ENCODE measurements around the gene PDE7B.

PDE7B gene

GRCh38 chr6:135851442-135852271 lies at the start of gene PDE7B:
Gene PDE7B (plus strand): TSS chr6:135851701.
- no peak for DNase-seq

- no peak for DNase-seq
Observed at GRCh38 chr6:135801755-135802465, 49.6 kb upstream of the PDE7B start.

- no peak for DNase-seq
Observed at GRCh38 chr6:135810486-135810885, 41.0 kb upstream of the PDE7B start.

- no peak for DNase-seq
Observed at GRCh38 chr6:135811170-135811569, 40.3 kb upstream of the PDE7B start.

- DNase-seq = no peak
Observed at GRCh38 chr6:135811644-135812526, 39.6 kb upstream of the PDE7B start.

- no peak for DNase-seq
Observed at GRCh38 chr6:135813401-135813800, 38.1 kb upstream of the PDE7B start.

GRCh38 chr6:135814043-135814442 lies 37.5 kb upstream of the PDE7B start:
- DNase-seq = no peak

- DNase-seq = no peak
Observed at GRCh38 chr6:135815216-135815615, 36.3 kb upstream of the PDE7B start.

GRCh38 chr6:135817035-135817434 lies 34.5 kb upstream of the PDE7B start:
- DNase-seq = no peak

- DNase-seq = no peak
Observed at GRCh38 chr6:135819665-135820064, 31.8 kb upstream of the PDE7B start.

GRCh38 chr6:135820340-135820739 lies 31.2 kb upstream of the PDE7B start:
- no peak for DNase-seq

- DNase-seq = no peak
Observed at GRCh38 chr6:135823851-135824250, 27.6 kb upstream of the PDE7B start.

- no peak for DNase-seq
Observed at GRCh38 chr6:135826236-135826804, 25.2 kb upstream of the PDE7B start.

- DNase-seq = no peak
Observed at GRCh38 chr6:135828021-135828420, 23.5 kb upstream of the PDE7B start.

- DNase-seq = no peak
Observed at GRCh38 chr6:135830452-135830881, 21.0 kb upstream of the PDE7B start.

GRCh38 chr6:135831016-135831415 lies 20.5 kb upstream of the PDE7B start:
- DNase-seq = no peak

- DNase-seq = no peak
Observed at GRCh38 chr6:135832166-135832565, 19.3 kb upstream of the PDE7B start.

GRCh38 chr6:135833771-135834170 lies 17.7 kb upstream of the PDE7B start:
- no peak for DNase-seq

GRCh38 chr6:135837735-135838449 lies 13.6 kb upstream of the PDE7B start:
- no peak for DNase-seq

GRCh38 chr6:135839121-135839520 lies 12.4 kb upstream of the PDE7B start:
- no peak for DNase-seq

GRCh38 chr6:135842618-135843392 lies 8.7 kb upstream of the PDE7B start:
- no peak for DNase-seq
